GM19397 (cell line): ENCODE data around the gene MARK3.

Experiments used
- ATAC-seq: cut with Tn5 transposase; IDR thresholded peaks from one replicate; pipeline ENCODE4 v1.9.1; 2021; ENCODE audit warnings: mild to moderate bottlenecking, moderate library complexity; ENCODE audit not compliant: unreplicated experiment

Gene MARK3

DNA sequence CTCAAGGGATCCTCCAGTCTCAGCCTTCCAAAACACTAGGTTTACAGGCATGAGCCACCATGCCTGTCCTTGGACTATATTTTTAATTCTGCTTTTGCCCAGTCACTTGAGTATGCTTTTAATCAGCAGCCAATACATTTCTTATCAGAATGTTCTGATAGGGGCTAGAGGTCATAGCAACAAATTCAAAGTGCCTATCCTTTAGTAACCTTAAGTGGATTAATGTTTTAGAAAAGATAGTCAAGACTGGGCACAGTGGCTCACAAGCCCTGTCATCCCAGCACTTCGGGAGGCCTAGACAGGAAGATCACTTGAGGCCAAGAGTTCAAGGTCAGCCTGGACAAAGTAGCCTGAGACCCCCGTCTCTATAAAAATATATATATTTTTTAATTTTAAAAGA is 100.3 kb downstream of the MARK3 start:
- ATAC-seq = no peak

DNA sequence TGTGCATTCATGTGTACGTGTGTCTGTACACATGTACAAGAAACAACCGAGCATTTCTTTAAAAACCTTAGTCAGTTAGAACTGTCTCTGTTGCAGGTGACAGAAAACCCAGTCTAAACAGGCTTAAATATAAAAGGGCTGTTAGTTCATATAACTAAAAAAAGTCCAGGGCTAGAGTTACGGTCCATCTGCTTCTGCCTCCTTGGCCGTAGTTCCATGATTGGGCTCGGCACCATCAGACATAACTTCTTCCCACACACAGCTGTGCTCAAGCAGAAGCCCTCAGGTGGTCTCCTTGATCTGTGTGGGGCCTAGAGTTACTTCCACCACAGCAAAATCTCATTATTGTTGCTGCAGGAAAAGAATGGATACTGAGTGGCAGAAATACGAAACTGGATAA is 102.9 kb downstream of the MARK3 start:
- ATAC-seq = no peak

DNA sequence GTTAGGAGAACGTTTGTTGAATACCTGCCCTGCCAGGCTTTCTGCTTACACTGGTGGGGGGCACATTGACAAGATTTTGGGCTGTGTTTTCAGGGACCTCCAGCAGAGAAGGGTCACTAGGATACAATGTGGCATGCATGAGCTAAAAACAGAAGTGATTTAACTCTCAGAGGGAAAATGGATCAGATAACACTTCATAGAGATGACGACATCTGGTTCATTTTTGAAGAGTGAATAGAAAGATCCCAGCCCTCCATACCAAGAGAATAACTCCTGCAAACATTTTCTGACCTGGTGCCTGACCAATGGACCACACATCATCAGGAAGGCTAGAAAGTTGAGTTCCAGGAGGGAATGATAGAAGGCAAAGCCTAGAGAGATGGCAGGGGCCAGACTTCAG is 103.7 kb downstream of the MARK3 start:
- no peak for ATAC-seq

DNA sequence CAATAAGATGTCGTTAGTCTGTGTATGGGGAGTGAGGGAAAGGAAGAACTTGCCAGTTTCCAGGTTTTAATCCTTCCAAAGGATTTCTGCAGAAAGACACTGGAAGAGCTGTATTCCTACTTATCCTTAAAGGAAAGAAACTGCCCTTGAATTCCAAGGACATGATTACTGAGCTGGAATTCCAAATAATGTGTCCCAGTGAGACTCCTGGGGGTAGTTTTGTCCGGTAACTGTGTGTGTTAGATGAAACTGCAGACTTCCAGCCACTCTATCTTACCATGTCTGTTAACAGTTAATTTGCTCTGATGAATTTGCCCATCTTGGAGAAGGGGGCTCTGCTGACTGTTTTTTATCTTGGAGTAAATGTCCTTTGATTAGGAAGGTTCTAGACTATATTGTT is 104.4 kb downstream of the MARK3 start:
- no peak for ATAC-seq

DNA sequence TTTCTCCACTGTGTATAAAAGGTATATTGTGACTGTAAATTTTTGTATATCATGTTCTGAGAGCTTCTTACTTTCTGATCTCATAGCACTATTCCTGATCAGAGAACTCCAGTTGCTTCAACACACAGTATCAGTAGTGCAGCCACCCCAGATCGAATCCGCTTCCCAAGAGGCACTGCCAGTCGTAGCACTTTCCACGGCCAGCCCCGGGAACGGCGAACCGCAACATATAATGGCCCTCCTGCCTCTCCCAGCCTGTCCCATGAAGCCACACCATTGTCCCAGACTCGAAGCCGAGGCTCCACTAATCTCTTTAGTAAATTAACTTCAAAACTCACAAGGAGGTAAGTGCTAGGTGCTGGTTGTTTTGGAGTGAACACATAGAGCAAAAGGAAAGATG is 106.5 kb downstream of the MARK3 start:
- no peak for ATAC-seq

DNA sequence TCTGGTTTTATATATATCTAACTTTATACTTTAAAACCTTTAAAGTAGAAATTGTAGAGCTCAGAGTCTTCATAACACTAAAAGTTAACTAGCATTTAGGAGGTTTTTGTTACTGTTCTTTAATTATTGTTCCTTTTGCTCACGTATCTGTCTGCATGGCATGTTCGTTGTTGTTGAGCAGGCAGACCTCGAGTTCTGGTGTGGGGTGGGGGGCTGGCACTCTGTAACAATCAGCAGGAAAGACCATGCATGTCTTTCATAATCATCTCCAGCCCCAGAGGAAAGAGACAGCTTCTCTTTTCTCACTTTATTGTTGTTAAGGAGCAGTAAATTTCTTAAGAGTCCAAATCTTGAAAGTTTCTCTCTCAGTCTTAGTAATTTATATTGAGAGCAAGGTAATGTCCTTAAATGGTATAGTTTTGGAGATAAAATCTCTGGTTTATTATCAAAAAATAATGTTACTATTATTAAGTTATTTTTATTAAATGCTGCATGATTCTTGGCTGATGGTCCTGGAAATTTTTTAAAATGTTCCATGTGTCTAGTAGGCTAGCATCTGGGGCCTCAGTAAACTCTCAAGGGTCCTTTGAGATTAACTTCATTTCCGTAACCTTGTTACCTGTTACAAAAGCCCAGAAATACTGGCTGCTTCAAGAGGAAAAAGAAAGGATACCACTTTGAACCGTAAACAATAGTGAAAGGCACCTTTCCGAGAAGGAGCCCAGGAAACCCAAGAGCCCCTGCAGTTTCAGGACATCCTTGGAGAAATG is 107.1 kb downstream of the MARK3 start:
- ATAC-seq = no peak

DNA sequence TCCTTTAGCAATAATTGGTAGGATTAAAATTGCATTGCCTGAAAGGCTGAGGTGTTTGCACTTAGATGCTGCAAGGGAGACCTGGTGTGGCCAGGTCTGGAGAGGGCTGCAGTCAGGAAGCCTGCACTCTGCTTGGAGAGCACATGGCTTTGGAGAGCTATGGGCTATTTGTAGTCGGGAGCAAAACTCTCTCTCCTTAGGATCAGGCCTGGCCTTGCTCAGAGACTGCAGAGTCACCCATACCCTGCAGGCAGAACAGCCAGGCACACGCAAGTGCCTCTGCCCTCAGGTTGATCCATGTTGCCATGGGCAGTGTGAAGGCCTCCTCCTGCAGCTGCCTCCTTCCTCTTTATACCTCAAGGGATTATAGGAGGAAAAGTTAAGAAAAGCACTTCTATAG is 110.6 kb downstream of the MARK3 start:
- no peak for ATAC-seq

DNA sequence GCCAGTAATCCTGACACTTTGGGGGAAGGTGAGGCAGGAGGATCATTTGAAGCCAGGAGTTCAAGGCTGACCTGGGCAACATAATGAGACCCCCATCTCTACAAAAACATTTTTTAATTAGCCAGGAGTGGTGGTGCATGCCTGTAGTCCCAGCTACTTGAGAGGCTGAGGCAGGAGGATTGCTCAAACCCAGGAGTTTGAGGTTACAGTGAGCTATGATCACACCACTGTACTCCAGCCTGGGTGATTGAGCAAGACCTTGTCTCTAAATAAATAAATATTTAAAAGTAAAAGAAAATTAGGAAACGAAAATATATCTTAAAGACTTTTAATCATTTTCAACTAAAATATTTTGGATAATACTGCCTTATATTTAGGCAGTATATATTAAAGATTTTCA is 111.6 kb downstream of the MARK3 start:
- no peak for ATAC-seq

DNA sequence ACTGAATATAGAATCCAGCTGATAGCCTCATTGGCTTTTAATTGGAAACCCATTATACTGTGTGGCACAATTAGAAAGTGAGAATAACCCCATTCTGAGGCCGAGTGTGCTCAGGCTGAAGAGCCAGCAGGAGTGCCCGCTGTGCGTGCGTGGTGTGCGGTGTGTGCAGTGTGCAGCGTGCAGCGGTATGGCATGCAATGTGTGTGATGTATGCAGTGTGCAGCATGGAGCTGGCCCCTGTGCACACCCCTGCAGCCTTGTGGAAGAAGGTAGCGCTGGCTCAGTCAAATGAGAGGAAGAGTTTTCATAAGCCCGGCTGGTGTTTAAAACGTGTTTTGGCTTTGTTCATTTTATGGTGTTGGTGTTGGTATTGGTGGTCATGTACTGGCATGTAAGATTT is 114.5 kb downstream of the MARK3 start:
- no peak for ATAC-seq

DNA sequence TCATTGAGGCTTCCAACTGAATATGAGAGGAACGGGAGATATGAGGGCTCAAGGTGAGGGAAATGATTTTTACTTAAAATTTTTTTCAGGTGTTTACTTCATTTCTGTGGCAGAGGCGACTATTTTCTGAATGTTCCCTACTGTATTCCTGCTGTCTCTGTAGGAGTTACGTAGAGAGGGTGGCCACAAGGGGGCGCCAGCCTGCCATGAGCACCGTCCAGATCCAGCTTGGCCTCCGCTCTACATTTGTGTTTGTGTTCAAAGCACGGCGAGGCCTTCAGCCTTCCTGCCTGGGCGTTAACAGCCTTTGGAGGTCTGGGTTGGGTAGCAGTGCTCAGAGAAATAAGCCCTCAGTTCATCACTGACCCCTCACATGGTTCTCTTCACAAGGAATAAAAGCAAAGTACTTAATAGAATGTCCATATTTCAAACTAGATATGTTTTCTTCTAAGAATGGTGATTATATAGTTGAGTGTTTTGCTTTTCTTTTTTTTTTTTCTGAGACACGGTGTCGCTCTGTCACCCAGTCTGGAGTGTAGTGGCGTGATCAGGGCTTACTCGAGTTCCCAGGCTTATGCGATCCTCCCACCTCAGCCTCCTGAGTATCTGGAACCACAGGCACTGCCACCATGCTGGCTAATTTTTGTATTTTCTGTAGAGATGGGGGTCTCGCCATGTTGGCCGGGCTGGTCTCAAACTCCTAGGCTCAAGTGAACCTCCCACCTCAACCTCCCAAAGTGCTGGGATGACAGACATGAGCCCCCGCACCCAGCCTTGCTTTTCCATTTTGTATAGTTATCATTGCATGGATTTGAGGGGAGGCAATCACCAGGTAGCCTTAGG is 115.2 kb downstream of the MARK3 start:
- ATAC-seq = no peak

DNA sequence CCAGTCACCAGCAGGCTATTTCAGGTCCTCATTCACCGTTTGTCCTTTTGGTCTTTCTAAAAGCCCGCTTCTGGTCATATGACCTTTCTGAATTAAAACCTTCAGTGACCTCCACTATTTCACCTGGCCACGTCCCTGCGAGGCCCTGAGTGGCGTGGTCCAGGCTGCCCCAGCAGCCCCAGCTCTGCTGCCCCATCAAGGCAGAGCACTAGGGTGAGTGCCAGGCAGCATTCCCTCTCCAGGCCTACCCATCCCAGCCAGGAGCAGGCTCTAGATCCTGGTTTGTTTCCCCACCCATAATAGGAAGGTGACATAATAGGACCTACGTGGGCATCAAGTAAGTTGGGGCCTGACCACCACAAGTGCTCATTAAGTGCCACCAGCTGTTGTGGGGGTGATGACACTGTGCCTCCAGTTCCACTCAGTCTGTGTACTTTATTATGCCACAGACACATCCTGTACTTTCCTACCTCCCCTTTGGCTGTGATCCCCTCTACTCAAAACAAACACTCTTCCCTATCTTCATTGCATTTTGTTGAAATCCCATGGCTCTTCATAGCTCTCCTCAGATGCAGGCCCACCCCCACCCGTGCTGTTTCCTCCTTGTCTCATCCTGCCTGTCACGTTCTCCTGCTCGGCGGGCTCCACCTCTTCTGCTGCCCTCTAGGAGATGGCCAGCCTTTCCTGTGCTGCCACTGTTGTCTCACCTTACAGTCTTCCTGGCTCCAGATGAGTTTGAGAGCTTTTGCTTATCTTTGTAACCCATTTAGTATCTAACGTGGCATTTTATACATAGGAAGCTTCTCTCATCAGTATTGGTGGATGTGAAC is 116.0 kb downstream of the MARK3 start:
- ATAC-seq = no peak

DNA sequence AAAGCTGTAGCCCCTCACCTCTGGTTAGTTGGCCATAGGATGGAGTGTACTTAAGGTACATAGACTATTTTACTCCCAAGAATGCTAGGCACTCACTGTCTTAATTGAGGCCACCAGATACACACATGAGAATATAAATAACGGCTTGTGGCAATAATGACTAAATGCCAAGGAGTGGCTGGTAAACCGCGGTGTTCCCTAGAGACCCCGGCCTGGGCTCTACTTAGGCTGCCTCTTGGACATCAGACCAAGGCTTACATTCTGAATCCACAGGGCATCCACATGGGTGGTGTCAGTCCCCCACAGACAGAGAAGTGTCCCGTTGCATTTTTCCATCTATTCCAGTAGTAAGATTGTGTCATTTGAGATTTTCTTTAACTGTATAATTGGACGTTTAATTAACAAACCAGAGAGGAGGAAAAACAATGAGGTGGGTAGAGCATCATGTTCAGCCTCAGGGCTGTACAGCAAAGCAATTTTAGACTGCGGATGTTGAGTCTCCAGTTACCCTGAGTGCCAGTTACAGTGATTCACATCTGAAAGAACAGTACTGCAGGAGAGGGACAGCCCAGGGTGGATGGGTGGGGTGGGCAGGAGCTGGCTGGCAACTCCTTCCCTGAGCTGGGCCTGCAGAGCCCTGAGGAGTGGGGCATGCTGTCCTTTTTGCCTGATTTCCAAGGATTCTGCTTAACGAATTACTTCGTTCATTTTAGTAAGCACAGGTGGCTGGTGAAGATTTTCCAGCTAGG is 116.9 kb downstream of the MARK3 start:
- ATAC-seq = no peak

DNA sequence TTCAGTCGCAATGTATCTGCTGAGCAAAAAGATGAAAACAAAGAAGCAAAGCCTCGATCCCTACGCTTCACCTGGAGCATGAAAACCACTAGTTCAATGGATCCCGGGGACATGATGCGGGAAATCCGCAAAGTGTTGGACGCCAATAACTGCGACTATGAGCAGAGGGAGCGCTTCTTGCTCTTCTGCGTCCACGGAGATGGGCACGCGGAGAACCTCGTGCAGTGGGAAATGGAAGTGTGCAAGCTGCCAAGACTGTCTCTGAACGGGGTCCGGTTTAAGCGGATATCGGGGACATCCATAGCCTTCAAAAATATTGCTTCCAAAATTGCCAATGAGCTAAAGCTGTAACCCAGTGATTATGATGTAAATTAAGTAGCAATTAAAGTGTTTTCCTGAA is 117.7 kb downstream of the MARK3 start:
- ATAC-seq = no peak

DNA sequence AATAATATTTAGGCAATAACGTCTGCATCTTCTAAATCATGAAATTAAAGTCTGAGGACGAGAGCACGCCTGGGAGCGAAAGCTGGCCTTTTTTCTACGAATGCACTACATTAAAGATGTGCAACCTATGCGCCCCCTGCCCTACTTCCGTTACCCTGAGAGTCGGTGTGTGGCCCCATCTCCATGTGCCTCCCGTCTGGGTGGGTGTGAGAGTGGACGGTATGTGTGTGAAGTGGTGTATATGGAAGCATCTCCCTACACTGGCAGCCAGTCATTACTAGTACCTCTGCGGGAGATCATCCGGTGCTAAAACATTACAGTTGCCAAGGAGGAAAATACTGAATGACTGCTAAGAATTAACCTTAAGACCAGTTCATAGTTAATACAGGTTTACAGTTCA is 118.1 kb downstream of the MARK3 start:
- ATAC-seq = no peak

DNA sequence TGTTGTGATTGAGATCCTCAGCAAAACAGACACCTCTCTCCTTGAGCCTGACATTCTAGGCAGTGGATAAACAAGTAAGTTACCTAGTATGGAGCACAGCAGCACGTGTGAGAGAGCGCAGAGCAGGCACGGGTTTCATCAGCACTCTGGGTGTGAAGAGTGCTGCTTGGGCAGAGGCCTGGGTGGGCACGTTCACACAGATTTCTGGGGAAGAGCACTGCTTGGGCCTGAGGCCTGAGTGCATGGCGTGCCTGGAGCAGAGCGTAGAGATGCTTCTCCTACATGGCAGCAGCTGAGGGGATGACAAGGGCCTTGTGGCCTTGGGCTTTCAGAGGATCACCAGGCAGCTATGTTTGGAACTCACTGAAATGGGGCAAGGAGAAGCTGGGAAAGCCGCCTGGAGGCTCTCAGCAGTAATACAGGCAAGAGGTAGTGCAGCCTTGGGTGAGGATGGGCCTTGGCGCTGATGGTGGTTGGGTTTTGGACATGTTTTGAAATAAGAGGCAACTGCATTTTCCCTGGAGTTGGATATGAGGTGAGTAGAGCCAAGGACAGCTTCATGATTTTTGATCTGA is 119.9 kb downstream of the MARK3 start:
- no peak for ATAC-seq

DNA sequence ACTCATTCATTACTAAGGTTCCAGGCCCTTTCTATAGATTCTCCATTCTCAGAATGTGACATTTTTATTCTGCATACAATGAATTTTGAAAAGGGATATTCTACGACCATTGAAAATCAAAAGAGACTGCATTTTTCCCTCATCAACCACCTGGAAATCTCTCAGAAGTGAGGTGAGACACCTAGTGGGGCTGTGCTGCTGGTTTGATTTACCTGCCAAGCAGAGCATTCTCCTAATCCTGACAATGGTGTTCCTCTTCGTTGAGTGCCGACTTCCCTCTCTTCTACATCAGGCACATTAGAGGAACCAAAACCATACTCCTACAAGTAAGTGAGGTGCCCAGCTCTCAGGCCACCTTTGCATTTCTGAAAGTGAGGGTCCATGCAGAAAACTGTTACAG is 122.5 kb downstream of the MARK3 start:
- no peak for ATAC-seq

DNA sequence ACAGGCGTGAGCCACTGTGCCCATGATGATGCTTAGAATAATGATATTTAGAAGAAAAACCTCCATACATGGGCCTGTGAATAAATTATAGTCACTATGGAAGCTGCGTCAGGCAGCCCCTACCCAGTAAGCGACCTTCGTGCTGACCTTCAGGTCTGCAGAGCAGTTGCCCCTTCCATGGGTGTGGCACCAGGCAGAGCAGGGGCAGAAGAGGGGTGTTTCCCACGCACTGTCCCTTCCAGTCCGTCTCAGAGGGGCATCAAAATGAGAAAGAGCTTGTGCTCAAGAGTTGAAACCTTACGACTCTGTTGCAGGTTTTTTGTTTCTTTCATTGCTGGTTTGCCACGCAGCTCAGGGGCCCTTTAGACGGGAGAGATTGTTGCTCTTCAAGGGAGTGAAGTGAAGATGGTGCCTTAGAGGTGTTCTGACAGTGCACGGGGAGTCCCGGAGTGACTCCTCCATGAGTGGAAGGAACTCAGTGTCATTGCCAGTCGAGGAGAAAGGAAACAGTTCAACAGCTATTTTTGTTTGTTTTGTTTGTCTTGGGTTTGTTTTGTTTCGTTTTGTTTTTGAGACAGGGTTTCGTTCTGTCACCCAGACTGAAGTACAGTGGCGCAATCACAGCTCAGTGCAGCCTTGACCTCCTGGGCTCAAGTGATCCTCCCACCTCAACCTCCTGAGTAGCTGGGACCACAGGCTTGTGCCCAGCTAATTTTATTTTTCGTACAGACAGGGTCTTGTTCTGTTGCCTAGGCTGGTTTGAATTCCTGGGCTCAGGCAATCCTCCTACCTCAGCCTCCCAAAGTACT is 123.5 kb downstream of the MARK3 start:
- no peak for ATAC-seq

DNA sequence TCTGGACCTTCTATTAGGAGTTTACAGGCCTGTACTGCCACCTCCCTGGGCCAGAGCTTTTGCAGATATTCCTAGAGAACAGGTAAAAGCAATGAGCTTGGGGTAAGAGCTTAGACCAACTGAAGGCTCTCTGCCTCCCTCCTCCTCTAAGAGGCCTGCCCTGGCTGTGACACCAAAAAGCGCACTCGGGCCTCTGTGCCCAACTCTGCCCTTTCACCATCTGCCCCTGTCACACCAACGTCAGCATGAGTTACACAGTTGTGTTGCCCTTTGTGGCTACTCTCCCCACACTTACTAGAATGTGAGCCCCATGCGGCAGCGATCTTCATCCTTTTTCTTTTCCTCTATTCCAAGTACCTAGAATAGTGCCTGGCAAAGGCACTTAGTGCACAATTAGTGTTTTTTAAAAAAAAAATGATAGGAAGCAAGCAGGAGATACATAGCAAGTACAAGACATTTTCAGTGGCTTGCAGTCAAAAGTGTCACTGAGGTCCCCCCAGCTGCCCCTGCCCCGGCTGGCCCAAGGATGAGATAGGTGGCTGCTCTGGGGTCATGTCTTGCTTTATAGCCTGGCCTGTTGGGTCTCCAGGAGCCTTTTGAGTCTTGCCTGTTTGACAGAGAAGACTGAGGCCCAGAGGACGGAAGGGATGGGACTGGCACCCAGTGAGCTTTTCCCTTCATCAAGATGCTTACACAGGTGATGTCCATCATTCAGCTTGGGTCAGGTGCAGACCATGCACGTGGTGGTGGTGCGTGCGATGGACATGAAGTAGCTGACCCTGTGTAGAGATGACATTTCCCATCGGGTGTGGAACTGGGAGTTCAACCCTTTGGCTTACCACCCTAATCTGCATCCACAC is 124.9 kb downstream of the MARK3 start:
- ATAC-seq = no peak
